Measurements from ENCODE around the gene CTRB1.

DNA sequence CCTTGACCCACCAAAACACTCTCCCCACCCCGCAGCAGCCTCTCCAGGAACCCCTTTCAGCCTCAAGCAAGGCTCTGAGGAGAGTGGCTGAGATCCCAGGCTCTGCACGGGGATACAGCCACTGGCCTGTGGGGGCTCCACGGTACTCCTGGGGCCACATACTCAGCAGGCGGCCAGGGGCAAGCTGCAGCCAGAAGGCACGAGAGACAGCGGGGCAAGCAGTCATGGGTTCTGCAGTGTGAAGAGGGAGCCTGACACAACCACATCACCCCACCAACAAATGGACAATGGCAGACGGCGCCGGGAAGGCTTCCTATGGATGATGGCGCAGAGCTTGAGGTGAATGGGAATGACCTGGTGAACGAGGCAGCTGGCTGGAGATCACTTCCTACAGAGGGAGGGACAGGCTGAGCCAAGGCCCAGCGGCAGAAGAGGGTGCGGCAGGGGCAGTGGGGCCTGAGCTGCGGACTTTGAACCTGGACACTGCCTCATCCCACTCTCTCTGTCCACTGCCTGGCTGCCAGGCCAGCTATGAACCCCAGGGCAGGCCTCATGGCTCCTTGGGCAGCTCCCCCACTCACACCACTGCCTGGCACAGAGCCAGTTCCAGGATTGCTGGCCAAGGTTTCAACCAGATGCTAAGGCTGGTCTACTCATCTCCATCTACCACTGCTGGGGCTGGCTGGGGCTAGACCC is 43.5 kb downstream of the CTRB1 start:
- TF ChIP-seq TAF1 (IDR thresholded peaks at IDR 0.05; ENCODE audit: borderline replicate concordance, low read depth, low read length) = no peak
- no peak for TF ChIP-seq POLR2AphosphoS5 (IDR thresholded peaks at IDR 0.05; ENCODE audit: low read depth, low read length)
